ENCODE data around the gene ADAM11.

ADAM11 gene

DNA sequence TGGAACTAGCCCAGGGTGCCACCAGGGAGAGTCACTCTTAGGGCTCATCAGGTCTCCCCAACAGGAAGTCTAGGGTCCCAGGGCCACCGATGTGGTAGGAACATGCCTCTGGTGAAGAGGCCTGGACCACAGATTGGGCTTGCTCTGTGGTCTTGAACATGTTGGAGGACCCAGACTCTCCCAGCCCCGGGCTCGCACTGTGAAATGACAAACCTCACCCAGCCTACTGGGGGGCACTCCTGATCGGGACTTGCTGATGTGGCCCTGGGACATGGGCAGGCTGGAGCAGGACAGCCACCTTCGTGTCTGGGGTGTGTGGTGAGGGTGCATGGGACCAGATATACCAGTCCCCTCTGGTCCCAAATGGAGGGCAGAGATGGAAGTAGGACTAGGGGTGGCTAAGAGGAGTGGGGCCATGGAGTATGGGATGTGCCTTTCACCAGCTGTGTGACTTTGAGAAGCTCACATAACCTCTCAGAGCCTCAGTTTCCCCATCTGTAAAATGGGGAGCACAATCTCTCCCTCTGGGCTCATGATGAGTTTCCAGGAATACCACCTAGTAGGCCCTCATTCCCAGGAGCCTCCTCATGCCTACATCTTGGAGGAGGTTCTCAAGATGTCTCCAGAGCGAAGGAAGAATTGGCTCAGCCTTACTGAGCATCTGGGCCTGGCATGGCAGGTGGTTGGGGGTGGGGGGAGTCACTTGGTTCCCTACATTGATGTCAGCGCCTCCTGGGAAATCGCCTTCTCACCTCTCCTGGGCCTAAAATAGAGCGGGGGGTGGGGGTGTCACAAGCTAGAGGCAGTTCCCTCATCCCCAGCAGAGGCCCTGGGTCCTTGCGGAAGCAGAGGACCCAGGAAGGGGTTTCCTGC, 1.5 kb upstream of the ADAM11 start:
- DNase-seq: no peak

DNA sequence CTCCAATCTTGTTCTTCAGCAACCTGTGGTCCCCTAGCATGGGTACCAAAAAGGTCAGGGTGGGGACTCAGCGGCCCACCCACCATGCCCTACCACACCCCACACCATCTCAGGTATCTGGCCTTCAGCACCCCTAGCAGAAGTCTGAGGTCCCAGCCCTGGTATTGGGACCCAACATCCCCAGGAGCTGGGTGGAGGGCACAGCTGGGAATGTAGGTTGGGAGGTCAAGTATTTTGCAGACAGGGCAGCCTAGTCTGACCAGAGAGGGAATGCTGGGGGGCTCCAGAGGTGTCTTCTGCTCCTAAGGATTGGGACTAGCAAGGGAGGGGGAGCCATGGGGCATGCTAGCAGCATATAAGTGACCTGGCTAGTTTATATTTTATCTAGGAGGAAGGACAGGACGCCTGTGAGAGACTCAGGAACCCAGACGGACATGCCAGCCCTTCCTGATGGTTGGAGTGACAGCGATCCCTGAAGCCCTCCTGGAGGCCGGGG, 822 bp upstream of the ADAM11 start:
- no peak for DNase-seq

- DNase-seq: no peak
These were observed 513 bp downstream of the ADAM11 start for GRCh38 chr17:44759086-44759915.

DNA sequence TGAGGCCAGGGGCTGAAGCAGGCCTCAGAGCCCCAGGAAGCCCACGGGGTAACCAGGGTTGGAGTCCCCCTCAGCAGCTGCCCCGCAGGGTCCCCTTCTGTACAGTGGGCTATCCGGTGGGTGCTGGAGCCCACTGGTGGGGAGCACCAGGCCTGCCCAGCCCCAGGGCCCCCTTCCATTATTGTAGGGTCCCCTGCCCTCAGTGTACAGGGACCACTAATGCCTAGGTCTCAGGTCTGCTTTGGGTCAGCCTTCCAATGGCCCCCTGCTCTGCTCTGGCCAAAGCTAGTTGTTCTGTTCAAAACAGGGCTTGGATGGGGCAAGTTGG, 1.1 kb downstream of the ADAM11 start:
- DNase-seq: no peak

GRCh38 chr17:44760474-44761308, 1.9 kb downstream of the ADAM11 start:
- no peak for DNase-seq

DNA sequence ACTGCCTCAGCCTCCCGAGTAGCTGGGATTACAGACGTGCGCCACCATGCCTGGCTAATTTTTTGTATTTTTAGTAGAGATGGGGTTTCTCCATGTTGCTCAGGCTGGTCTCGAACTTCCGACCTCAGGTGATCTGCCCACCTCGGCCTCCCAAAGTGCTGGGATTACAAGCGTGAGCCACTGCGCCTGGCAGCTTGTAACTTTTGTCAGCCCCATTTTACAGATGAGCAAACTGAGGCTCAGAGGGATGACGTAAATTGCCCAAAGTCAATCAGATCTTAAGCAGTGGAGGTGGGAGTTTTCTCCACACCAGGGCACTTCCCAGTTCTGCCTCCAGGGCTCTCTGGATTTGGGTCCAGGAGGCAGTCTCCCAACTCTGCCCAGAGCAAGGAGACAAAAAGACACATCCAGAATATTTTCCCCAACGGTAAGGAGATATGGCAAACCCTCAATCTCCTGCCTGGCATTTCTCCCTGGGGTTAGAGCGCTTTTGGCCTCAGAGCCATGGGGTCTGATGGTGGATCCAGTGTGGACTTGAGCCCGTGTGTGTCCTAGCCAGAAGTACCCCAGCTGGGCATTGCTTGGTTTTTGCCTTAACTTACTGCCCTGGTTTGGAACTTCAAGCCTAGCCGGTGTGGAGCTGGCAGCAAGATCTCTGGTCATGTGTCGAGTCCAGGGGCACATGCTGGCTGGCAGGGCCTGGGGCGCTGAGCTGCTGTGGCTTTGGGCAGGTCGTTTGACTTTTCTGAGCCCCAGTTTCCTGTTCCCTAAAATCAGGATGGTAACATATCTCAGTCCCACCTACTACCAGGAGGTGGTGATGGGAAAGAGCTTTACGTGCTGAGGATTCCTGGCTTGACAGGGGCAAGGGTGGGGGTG, 3.4 kb downstream of the ADAM11 start:
- DNase-seq: no peak

DNA sequence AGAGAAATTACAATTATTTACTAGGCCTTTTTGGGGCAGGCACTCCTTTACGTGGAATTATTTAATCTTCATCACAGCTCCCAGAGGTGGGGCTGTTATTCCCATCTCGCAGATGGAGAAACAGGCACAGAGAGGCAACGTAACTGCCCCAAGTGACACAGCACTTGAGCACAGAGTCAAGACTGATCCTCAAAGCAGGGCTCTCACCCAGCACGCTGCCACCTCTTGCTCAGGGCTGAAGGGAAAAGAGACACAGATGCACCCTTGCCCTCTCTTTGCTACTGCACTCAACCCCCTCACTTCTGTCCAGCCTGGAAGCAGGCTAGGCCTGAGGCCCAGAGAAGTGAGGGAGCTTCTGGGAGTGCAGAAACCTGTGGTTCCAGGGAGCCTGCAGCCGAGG, 4.4 kb downstream of the ADAM11 start:
- DNase-seq: no peak

GRCh38 chr17:44765965-44766364, 7.2 kb downstream of the ADAM11 start:
- DNase-seq: no peak

GRCh38 chr17:44766409-44767038, 7.7 kb downstream of the ADAM11 start:
- no peak for DNase-seq

DNA sequence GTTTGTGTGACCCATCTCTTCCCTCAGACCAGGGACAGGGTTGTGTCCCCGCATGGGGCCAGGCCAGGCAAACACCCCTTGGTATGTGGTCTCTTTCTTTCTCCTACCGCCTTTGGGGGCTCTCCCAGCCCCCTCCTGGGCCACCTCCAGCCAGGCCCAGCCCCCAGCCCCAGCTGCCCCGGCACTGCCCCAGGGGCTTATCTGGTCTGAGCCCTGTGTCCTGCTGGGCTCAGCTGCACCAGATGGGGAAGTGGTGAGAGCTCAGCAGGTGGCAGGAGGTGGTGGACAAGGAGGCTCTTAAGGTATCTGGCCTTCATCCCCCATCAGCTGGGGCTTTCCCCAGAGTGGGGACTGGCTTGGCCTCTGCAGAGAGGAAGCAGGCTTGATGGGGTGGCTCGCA, 8.7 kb downstream of the ADAM11 start:
- DNase-seq: no peak

DNA sequence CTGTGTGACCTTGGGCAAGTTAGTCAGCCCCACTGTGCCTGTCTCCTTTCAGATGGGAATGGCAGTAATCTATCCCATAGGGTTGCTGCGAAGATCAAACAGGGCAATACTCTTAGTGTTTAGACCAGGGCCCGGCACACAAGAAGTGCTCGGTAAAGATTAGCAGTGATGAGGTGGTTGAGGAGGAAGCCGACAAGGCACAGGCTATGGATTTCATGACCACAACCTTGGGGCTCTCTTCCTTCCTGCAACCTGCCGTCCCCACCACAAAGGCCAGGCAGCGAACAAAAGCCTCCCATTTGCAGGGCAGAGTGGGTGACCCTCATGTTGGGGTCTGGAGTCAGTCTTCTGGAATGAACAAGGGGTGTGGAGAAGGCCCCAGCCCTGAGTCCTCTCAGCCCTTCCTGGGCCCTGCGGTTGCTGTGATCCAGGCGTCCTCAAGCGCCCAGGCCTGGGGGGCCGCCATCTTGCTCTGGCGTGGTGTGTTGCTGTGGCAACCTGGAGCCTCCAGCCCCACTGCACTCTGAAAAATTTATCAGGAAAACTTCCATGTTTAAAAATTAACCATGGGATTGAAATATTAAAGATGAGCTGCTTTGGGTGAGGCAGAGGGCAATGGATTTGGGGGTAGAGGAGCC, 9.8 kb downstream of the ADAM11 start:
- DNase-seq: no peak

DNA sequence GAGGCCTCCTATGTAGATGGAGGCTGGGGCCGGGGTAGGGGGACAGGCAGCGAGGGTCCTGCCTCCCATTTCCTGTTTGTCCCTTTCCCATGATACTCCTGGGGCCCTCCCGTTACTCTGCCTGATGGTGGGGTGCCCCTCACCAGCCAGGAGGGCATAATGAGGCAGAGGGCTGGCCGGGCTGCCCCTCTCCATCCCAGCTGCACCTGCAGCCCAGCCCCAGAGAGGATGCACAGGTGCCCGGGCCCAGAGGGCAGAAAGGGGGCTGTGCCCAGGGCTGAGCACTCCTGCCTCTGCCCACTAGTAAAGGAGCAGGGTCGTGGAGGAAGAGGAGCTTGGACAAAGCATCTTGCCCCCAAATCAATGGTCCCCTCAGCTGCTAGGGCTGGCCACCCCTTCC, 10.4 kb downstream of the ADAM11 start:
- DNase-seq: no peak

DNA sequence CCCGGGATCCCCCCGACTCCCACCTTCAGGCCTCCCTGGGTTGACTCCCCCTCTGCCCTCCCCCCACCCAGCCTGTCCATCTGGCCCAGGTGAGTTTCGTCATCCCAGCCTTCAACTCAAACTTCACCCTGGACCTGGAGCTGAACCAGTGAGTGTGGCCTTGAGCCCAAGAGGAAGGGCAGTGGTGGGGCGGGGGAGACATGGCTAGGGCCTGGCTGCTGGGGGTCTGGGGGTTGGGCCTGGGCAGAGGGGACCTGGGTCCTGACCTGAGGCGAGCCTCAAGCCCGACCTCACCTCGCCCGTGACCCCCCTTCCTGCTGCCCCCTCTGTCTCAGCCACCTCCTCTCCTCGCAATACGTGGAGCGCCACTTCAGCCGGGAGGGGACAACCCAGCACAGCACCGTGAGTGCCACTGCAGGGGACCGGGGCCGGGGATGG, 10.9 kb downstream of the ADAM11 start:
- no peak for DNase-seq

DNA sequence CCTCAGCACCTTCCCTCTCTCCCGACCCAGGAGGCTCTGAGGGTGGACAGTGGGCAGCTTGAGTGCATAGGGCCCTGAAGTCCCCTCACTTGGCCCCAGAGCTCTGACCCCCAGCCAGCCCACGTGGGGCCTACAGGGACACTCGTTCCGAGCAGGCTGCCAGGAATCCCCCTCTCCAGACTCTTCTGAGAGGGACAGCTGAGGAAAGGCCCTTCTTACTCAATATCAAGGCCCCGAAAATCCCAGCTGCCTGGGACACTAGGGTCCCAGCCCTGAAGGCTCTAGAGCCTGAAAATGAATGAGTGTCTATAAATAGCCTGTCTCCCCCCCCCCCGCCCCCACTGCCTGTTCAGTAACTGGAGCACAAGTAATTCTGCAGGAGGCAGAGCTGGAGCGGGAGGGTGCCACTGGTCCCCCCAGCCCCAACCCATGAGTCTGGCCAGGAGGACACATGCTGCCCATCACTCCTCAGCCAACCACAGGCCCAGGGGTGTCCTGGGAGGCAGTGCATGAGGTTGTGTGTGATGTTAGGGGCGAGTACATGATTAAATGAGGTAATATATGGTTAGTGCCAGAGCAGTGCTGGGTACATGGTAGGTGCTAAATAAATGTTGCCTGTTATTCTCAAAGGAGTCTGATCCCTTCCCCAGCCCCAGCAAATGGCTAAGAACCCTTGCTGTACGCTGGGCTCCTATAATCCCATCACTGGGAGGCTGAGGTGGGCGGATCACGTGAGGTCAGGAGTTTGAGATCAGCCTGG, 11.6 kb downstream of the ADAM11 start:
- no peak for DNase-seq

DNA sequence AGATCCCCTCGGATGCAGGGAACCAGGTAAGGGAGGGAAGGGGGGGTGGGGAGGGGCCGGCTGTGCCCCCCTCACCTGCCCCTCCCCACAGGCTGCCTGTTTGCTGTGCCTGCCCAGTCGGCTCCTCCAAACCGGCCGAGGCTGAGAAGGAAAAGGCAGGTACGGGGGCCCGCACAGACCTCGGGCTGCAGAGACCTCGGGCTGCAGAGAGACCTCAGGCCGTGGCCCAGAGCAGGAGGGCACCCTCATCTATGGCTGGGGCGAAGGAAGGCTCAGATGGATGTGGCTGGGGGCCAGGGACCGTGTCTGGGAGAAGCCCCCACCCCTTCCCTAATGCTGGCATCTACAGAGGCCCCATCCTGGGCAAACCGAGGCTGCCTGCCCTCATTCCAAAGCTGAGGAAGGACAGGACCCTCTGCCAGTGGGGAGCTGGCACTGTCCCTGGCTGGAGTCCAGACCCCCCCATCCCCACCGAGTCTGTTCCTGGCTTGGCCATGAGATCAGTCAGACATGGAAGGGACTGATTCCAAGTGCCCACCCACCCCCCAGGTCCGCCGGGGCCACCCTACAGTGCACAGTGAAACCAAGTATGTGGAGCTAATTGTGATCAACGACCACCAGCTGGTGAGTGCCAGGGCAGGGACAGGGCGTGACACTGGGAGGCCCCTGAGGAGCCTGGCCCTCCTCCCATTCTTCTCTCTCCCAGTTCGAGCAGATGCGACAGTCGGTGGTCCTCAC, 13.7 kb downstream of the ADAM11 start:
- DNase-seq: no peak

DNA sequence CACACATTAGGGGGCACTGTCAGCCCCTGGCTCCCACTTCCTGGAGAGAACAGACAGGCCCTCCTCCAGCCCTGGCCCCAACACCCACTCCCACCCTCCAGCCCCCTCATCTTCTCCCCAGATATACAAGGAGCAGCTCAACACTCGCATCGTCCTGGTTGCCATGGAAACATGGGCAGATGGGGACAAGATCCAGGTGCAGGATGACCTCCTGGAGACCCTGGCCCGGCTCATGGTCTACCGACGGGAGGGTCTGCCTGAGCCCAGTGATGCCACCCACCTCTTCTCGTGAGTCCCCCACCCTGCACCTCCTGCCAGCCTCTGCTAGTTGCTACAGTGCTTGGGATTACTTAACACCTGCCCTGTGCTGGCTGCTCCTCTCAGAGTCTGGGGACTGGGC, 14.4 kb downstream of the ADAM11 start:
- DNase-seq: no peak

DNA sequence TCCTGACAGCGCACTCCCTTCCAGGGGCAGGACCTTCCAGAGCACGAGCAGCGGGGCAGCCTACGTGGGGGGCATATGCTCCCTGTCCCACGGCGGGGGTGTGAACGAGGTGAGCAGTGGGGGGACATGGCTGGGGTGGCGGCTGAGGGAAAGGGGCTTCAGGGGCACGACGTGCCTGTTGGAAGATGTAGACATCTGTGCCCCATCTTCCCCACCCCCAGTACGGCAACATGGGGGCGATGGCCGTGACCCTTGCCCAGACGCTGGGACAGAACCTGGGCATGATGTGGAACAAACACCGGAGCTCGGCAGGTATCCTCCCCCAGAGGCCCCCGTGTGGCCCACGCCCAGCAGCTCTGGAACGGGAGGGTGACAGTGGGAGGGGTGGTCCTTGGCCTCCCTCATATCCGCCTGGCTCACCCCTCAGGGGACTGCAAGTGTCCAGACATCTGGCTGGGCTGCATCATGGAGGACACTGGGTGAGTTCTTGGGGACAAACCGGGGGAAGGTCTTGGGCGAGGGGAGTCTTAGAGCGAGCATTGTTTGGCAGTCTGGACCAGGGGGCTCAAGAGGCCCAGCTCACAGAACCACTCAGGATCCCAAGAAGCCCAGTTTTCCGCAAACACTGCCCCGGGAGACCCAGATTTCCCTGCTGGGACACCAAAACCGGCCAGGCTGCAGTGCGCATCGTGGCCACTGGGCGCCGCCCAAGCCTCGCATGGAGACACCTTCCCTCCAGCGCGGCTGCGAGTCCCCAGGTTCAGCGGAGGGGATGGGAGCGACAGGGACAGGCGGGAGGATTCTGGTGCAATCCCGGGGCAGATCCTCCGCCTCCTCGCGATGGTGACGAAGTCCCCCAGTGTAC, 15.7 kb downstream of the ADAM11 start:
- peak; percentile 93 for DNase-seq

DNA sequence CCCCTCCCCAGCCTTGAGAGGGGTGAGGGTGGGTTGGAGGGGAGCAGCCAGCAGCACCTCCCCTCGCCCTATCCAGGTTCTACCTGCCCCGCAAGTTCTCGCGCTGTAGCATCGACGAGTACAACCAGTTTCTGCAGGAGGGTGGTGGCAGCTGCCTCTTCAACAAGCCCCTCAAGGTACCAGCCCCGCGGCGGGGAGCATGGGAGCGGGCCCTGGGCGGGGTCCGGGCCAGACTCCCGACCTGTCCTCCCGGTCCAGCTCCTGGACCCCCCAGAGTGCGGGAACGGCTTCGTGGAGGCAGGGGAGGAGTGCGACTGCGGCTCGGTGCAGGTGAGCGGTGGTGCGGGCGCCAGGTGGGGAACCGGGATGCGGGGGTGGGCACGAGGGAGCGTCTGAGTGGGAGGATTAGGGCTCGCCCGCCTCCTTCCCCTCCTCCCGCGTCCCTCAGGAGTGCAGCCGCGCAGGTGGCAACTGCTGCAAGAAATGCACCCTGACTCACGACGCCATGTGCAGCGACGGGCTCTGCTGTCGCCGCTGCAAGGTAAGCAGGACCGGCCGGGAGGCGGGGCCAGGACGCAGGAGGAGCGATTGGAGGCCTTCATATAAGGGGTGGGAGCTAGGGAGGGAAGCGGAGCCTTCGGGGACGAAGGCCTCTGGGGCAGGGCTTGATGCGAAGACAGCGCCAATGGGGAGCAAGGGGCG, 16.5 kb downstream of the ADAM11 start:
- peak; percentile 98 for DNase-seq

Data from activated CD4-positive, alpha-beta T cell treated with anti-CD3 and anti-CD28 coated beads, Interleukin-2, Interleukin-6, amounts not matched to agents 100 ng/mL and 50 ng/mL, durations not matched to agents 16 hours and 8 hours (primary cell).